GM12878 (cell line): Measurements from ENCODE around the gene MMP3. TPM values are rescaled to one million over a fixed set of nuclear protein-coding genes. Genes with fewer than 3 reads are reported as not detected.
"Not testable (repeated sequence)": the region's sequence is repeated elsewhere in the genome, so short reads cannot be mapped to it uniquely, and the experiment has no call there.

Source experiments
- ATAC-seq: fragments of 200-7000 bp; cut with Tn5 transposase; 3 replicates; pipeline ENCODE4 v1.9.1; 2020; ENCODE audit warnings: mild to moderate bottlenecking, moderate library complexity
- BruUV-seq: library from RNA; stranded (reverse); fragments of 400-500 nt; replicated peaks from 2 replicates; lab custom pipeline; 2021; lab: Mats Ljungman, UMichigan
- CTCF ChIA-PET: fragments of 300-600 bp; sonication (Branson Sonifier 250); formaldehyde crosslinking; extraction: SDS; loops from one replicate; lab custom pipeline; 2021; ENCODE audit warnings: inconsistent platforms; lab: Yijun Ruan, JAX
- POLR2A ChIA-PET: fragments of 350-600 bp; formaldehyde crosslinking; extraction: SDS; loops from one replicate; lab custom pipeline; 2021; ENCODE audit warnings: inconsistent platforms; lab: Charles Lee
- RAD21 ChIA-PET: fragments of 300-600 bp; sonication (Branson Sonifier 250); formaldehyde crosslinking; loops from one replicate; lab custom pipeline; 2023; ENCODE audit warnings: antibody characterized with exemption; ENCODE audit not compliant: unreplicated experiment; lab: Charles Lee
- SMC1A ChIA-PET: fragments of 300-600 bp; sonication (Branson Sonifier 250); formaldehyde crosslinking; loops from one replicate; lab custom pipeline; 2023; ENCODE audit not compliant: unreplicated experiment, uncharacterized antibody; lab: Charles Lee
- DNase-seq: peaks from one replicate; pipeline ENCODE4 v3.0.0-alpha.2; 2011; ENCODE audit warnings: low read depth, low spot score
- FAIRE-seq: peaks from 3 replicates; lab custom pipeline; 2011; peaks lifted over from hg19 to GRCh38; lab: Jason Lieb, UNC
- H2AFZ ChIP-seq: 2 replicates; pipeline ENCODE4 v1.6.0; 2011; ENCODE audit warnings: low read depth, low read length, control low read depth; ENCODE audit not compliant: control insufficient read depth
- H3K27ac ChIP-seq: 2 replicates; pipeline ENCODE4 v1.5.1; 2011; ENCODE audit warnings: control low read depth; ENCODE audit not compliant: control insufficient read depth, insufficient read depth
- H3K27me3 ChIP-seq, 2 experiments: replicated peaks in 1 of 2; 2 replicates each; pipeline versions ENCODE4 v1.6.0 to v1.6.1; 2011; ENCODE audit warnings: low read length in 1 of 2; ENCODE audit not compliant: control insufficient read depth in 2 of 2, insufficient read depth in 2 of 2
- H3K36me3 ChIP-seq, 2 experiments: 2 replicates each; pipeline ENCODE4 v1.5.1; 2011; ENCODE audit warnings: low read length in 1 of 2; ENCODE audit not compliant: control insufficient read depth in 2 of 2, insufficient read depth in 2 of 2
- H3K4me1 ChIP-seq: 2 replicates; pipeline ENCODE4 v1.6.1; 2011; ENCODE audit warnings: mild to moderate bottlenecking, low read length, moderate library complexity, mixed read lengths; ENCODE audit not compliant: control insufficient read depth, insufficient read depth
- H3K4me2 ChIP-seq: 2 replicates; pipeline ENCODE4 v1.6.0; 2011; ENCODE audit warnings: control low read depth; ENCODE audit not compliant: control insufficient read depth, insufficient read depth
- H3K4me3 ChIP-seq: fragments of 200-600 bp; sonication (generic); 2 replicates; pipeline ENCODE4 v1.5.1; 2016
- H3K79me2 ChIP-seq: 2 replicates; pipeline ENCODE4 v1.6.0; 2011; ENCODE audit warnings: low read length; ENCODE audit not compliant: control insufficient read depth, insufficient read depth
- H3K9ac ChIP-seq: 2 replicates; pipeline ENCODE4 v1.8.0; 2011; ENCODE audit warnings: low read length, control low read depth, mixed read lengths; ENCODE audit not compliant: control insufficient read depth, insufficient read depth
- H3K9me3 ChIP-seq: replicated peaks from 3 replicates; pipeline ENCODE4 v1.5.1; 2011; ENCODE audit warnings: mild to moderate bottlenecking, low read length; ENCODE audit not compliant: control insufficient read depth, insufficient read depth
- H4K20me1 ChIP-seq: 2 replicates; pipeline ENCODE4 v1.6.0; 2011; ENCODE audit not compliant: control insufficient read depth, insufficient read depth
- BHLHE40 ChIP-seq, 2 experiments: fragments of 450-650 bp in 1 of 2; IDR thresholded peaks; 2 replicates each; pipeline ENCODE4 v1.6.1; 2011 to 2017; ENCODE audit warnings: low read depth in 2 of 2, borderline replicate concordance in 1 of 2, improper control_type of control experiment in 1 of 2, low read length in 1 of 2, mild to moderate bottlenecking in 1 of 2
- CHD1 ChIP-seq: IDR thresholded peaks from 2 replicates; pipeline ENCODE4 v1.6.1; 2012; ENCODE audit warnings: low read depth, low read length, improper control_type of control experiment
- CHD2 ChIP-seq: IDR thresholded peaks from 2 replicates; pipeline ENCODE4 v1.6.1; 2011; ENCODE audit warnings: low read depth, low read length, improper control_type of control experiment, borderline replicate concordance
- EED ChIP-seq: sonication (generic); IDR thresholded peaks from 2 replicates; pipeline ENCODE4 v1.6.1; 2016; ENCODE audit warnings: antibody characterized with exemption, low read depth
- MAX ChIP-seq: IDR thresholded peaks from 2 replicates; pipeline ENCODE4 v1.6.1; 2012; ENCODE audit warnings: low read depth, low read length, improper control_type of control experiment
- MTA2 ChIP-seq: fragments of 450-650 bp; IDR thresholded peaks from 2 replicates; pipeline ENCODE4 v1.6.1; 2016; ENCODE audit warnings: low read depth, mild to moderate bottlenecking, moderate library complexity
- NR2C1 ChIP-seq: fragments of 450-650 bp; IDR thresholded peaks from 2 replicates; pipeline ENCODE4 v1.6.1; 2017; ENCODE audit warnings: antibody characterized with exemption, mild to moderate bottlenecking, moderate library complexity
- NR2F1 ChIP-seq: fragments of 450-650 bp; conservative IDR thresholded peaks from 2 replicates; pipeline ENCODE4 v1.6.1; 2017; ENCODE audit warnings: mild to moderate bottlenecking
- NRF1 ChIP-seq: conservative IDR thresholded peaks from 2 replicates; pipeline ENCODE4 v1.6.1; 2011; ENCODE audit warnings: mild to moderate bottlenecking, low read depth, low read length, improper control_type of control experiment
- RBBP5 ChIP-seq: fragments of 200-600 bp; sonication (generic); conservative IDR thresholded peaks from 2 replicates; pipeline ENCODE4 v1.6.1; 2016
- SIX5 ChIP-seq: IDR thresholded peaks from 2 replicates; pipeline ENCODE4 v1.6.1; 2011; ENCODE audit warnings: mild to moderate bottlenecking, low read depth, low read length, moderate library complexity; ENCODE audit not compliant: severe bottlenecking
- SMAD1 ChIP-seq: fragments of 450-650 bp; IDR thresholded peaks from 2 replicates; pipeline ENCODE4 v1.6.1; 2018; ENCODE audit warnings: mild to moderate bottlenecking, low read depth; ENCODE audit not compliant: partially characterized antibody
- SMAD5 ChIP-seq: IDR thresholded peaks from 2 replicates; pipeline ENCODE4 v1.6.1; 2016; ENCODE audit warnings: antibody characterized with exemption, low read depth
- SP1 ChIP-seq: IDR thresholded peaks from one replicate; pipeline ENCODE4 v1.6.1; 2011; ENCODE audit warnings: low read depth, low read length
- SPI1 ChIP-seq: IDR thresholded peaks from 2 replicates; pipeline ENCODE4 v1.6.1; 2011; ENCODE audit warnings: low read depth, mild to moderate bottlenecking, low read length, moderate library complexity, borderline replicate concordance; ENCODE audit not compliant: insufficient read depth
- SREBF1 ChIP-seq: IDR thresholded peaks from 2 replicates; pipeline ENCODE4 v1.6.1; 2012; ENCODE audit warnings: mild to moderate bottlenecking, low read length
- STAT3 ChIP-seq: IDR thresholded peaks from 2 replicates; pipeline ENCODE4 v1.6.1; 2011; ENCODE audit warnings: low read depth, low read length, improper control_type of control experiment
- ZBED1 ChIP-seq: IDR thresholded peaks from 2 replicates; pipeline ENCODE4 v1.6.1; 2016; ENCODE audit warnings: borderline replicate concordance
- WGBS: methylation state at CpG from one replicate; pipeline ENCODE4 v1.1.6; 2016; ENCODE audit warnings: low lambda C conversion rate; ENCODE audit not compliant: insufficient replicate concordance, insufficient coverage; ENCODE audit errors: missing lambda C conversion rate; 5-methylcytosine and 5-hydroxymethylcytosine counted together
- in situ Hi-C: fragments of 300-500 bp; cut with MboI; formaldehyde crosslinking; loops from 9 replicates; pipeline ENCODE4 v1.14.3; 2018; ENCODE audit warnings: mixed read lengths
- intact Hi-C: fragments of 100-400 bp; cut with micrococcal nuclease; formaldehyde crosslinking; loops from one replicate; pipeline ENCODE4 v1.14.2; 2022; ENCODE audit not compliant: unreplicated experiment
- polyA plus RNA-seq, 11 experiments: library from polyadenylated mRNA; depleted of rRNA in 4 of 11; unstranded in 6 of 11; stranded (reverse) in 5 of 11; fragments of >200 nt; fragmentation: Nextera tagmentation in 4 of 11; fragmentation: Illumina TruSeq in 1 of 11; extraction: Ambion mirVana in 4 of 11; extraction: Trizol in 1 of 11; gene quantifications; 1 replicate in 1 of 11; 2 replicates in 10 of 11; pipeline versions ENCODE4 v1.2.1 to v1.2.3, GENCODE V29; 2011 to 2016; ENCODE audit warnings: inconsistent platforms in 2 of 11, missing spikeins in 2 of 11, low read depth in 1 of 11
- total RNA-seq, 4 experiments: library from RNA; depleted of rRNA in 3 of 4; stranded (reverse); fragments of >200 nt in 3 of 4; fragmentation: Illumina TruSeq in 1 of 4; extraction: Trizol in 1 of 4; gene quantifications; 2 replicates each; pipeline versions ENCODE4 v1.2.1 to v1.2.3, GENCODE V29; 2013 to 2021
- TF ChIP-seq, protein P1 (sequence below): fragments of 450-650 bp; IDR thresholded peaks from 2 replicates; pipeline ENCODE4 v1.6.1; 2016; ENCODE audit warnings: mild to moderate bottlenecking

The MMP3 gene
- total and polyA plus RNA-seq, 10 of the 15 experiments (the other 5 are each of a cell fraction or from before 2014, with no cell fraction given), result 0.02 to 1.2 TPM; not detected in 8

DNA sequence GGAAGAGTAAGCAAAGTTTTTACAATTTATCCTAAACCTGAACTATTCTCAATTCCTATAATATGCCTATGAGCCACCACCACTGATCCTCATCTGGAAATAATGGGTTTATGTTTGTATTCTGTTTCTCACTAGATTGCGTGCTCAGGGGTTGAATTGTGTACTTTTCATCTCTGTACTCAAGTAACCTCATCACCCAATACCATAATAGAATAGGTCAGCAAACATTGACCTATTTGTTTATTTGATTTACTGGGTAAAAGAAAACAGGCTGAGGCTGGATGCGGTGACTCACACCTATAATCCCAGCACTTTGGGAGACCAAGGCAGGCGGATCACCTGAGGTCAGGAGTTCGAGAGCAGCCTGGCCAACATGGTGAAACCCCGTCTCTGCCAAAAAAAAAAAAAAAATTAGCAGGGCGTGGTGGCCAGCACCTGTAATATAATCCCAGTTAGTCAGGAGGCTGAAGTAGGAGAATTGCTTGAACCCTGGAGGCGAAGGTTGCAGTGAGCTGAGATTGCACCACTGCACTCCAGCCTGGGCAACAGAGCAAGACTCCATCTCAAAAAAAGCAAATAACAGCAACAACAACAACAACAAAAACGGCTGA is 26.1 kb upstream of the MMP3 start:
- H3K4me1 ChIP-seq, H3K27ac ChIP-seq, RAD21 ChIA-PET, H2AFZ ChIP-seq, DNase-seq, H3K79me2 ChIP-seq, H4K20me1 ChIP-seq, CTCF ChIA-PET, H3K27me3 ChIP-seq, H3K36me3 ChIP-seq, in situ Hi-C loops, ATAC-seq, POLR2A ChIA-PET, H3K9ac ChIP-seq, BruUV-seq, FAIRE-seq, H3K4me3 ChIP-seq, H3K4me2 ChIP-seq, intact Hi-C loops, H3K9me3 ChIP-seq: not testable (repeated sequence)
- 17% methylated on average over 8 of the region's 8 CpGs for WGBS
- SMC1A ChIA-PET, result interaction anchor here (1.9 kb wide), 1 partner anchor 46 kb away, joined by 5 read pairs; no protein-coding TSS in a partner anchor

DNA sequence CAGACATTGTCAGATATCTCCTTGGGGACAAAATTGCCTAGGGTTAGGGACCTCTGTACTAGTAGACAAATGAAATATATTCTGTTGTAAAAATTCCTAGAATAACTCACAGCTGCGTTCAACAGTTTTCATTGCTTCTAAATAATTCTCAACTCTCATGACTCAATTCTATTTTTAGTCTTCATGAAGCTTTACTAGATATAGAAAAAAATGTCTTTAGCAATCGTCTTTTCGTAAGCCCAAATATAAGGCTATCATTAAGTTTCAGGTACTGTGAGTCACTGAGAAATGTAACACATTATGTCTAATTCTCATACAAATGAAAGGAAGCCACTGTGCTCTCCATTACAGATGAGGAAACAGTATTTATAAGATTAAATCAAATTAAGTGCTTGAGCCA is 24.9 kb upstream of the MMP3 start:
- ChIA-PET CTCF (no interaction called here), SMC1A (no interaction called here), RAD21 (no interaction called here), POLR2A (no interaction called here)
- no peak overlapping the region for H3K4me3 ChIP-seq
- WGBS, result 51% methylated on average over 3 of the region's 3 CpGs
- intact Hi-C loops (no loop called here), in situ Hi-C loops (no loop called here)
- no peak overlapping the region for H3K27ac ChIP-seq
- TF ChIP-seq SREBF1, result no peak
- no peak for TF ChIP-seq EED
- no peak for TF ChIP-seq MAX
- TF ChIP-seq ZBED1, result no peak
- no peak for TF ChIP-seq CHD2
- TF ChIP-seq MTA2, result no peak
- TF ChIP-seq, protein P1, sequence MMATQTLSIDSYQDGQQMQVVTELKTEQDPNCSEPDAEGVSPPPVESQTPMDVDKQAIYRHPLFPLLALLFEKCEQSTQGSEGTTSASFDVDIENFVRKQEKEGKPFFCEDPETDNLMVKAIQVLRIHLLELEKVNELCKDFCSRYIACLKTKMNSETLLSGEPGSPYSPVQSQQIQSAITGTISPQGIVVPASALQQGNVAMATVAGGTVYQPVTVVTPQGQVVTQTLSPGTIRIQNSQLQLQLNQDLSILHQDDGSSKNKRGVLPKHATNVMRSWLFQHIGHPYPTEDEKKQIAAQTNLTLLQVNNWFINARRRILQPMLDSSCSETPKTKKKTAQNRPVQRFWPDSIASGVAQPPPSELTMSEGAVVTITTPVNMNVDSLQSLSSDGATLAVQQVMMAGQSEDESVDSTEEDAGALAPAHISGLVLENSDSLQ, result no peak
- TF ChIP-seq SMAD1, result no peak
- no peak for TF ChIP-seq SIX5
- no peak for TF ChIP-seq NRF1
- no peak for TF ChIP-seq SPI1
- no peak for TF ChIP-seq SP1
- no peak for TF ChIP-seq STAT3
- TF ChIP-seq BHLHE40 (IDR thresholded peaks at IDR 0.05; ENCODE audit: borderline replicate concordance in 1 of 2, low read depth in 2 of 2, low read length in 1 of 2), result no peak
- no peak for TF ChIP-seq SMAD5
- no peak for TF ChIP-seq NR2C1
- TF ChIP-seq NR2F1, result no peak
- no peak for TF ChIP-seq RBBP5
- TF ChIP-seq CHD1, result no peak
- H3K4me2 ChIP-seq, result no peak overlapping the region
- H3K79me2 ChIP-seq, result no peaks in the 10 kb centered on the region
- H3K4me1 ChIP-seq, result no peaks in the 10 kb centered on the region
- H3K9me3 ChIP-seq, result no peaks in the 10 kb centered on the region
- no peak overlapping the region for H2AFZ ChIP-seq
- no peaks in the 10 kb centered on the region for H3K27me3 ChIP-seq
- no peak for DNase-seq
- no peaks in the 10 kb centered on the region for H4K20me1 ChIP-seq
- ATAC-seq, result no peak
- H3K9ac ChIP-seq, result no peak overlapping the region
- no peak for FAIRE-seq
- no TSS peak for BruUV-seq
- H3K36me3 ChIP-seq, result no peaks in the 10 kb centered on the region
